Duodenal mucosa (tissue), 2 donors: ENCODE data around the gene CENPB.

Source experiments
- H3K27ac ChIP-seq: one replicate; pipeline ENCODE4 v1.7.0; 2013; ENCODE audit warnings: low read depth, low read length
- H3K27me3 ChIP-seq, 2 donors: one replicate each; pipeline ENCODE4 v1.7.0; 2013; ENCODE audit warnings: low read length in 2 of 2, control low read depth in 1 of 2; ENCODE audit not compliant: insufficient read depth in 2 of 2, control insufficient read depth in 1 of 2
- H3K36me3 ChIP-seq, 2 donors: one replicate each; pipeline ENCODE4 v1.7.0; 2013; ENCODE audit warnings: low read length in 2 of 2, control low read depth in 1 of 2; ENCODE audit not compliant: insufficient read depth in 2 of 2, control insufficient read depth in 1 of 2
- H3K4me1 ChIP-seq, 2 donors: one replicate each; pipeline ENCODE4 v1.7.0; 2013; ENCODE audit warnings: low read length in 2 of 2, control low read depth in 1 of 2; ENCODE audit not compliant: insufficient read depth in 2 of 2, control insufficient read depth in 1 of 2
- H3K4me3 ChIP-seq, 2 donors: one replicate each; pipeline ENCODE4 v1.7.0; 2013; ENCODE audit warnings: low read length in 2 of 2, low read depth in 1 of 2
- H3K9ac ChIP-seq, 2 donors: one replicate each; pipeline ENCODE4 v1.7.0; 2013; ENCODE audit warnings: low read length in 2 of 2, low read depth in 1 of 2
- H3K9me3 ChIP-seq, 2 donors: one replicate each; pipeline ENCODE4 v1.7.0; 2013; ENCODE audit warnings: low read length in 2 of 2, control low read depth in 1 of 2; ENCODE audit not compliant: control insufficient read depth in 1 of 2

CENPB gene

DNA sequence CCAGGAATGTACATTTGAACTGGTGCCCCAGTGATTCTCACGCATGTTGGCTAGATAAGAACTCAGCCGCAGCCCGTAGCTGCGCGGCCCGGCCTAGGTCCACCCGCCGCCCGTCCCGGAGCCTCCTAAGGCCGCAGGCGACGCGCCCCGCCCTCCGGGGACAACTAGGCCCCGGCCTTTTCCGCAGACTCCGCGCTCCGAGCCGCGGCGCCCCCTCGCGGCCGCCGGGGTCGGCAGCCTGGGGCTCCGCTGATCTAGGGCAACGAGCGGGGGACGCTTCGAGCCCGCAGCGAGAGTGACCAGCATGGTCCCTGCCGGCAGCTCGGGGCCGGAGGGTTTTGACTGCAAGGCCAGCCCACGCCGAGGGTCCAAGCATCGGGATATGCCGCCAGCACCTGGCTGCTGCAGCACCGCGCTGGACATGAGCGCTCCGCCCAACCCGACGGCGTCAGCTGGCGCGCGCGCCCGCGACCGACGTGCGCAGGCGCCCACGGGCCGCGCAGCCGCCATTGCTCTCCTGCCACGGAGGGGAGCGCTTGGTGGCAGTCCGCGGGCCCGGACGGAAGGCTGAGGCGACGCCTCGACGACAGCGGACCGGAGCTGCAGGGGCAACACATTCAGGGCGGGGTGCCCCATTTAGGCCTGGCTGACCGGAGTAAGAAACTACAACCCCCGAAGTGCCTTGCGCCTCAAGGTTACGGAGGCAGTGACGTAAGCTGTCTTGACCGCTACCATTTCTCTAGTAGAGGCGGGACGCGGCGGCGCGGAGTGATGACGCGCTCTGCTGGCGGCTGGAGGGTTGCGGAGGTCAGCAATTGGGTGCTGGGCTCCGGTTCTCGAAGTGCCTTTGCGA, 33.7 kb upstream of the CENPB start, which contains the start of gene AP5S1:
TSS of gene AP5S1 (plus strand) at position 500 of the 853 bp plus-strand sequence. CDS start 1,571 bp downstream, outside the sequence.
- peaks cover 27 to 31% of the 10 kb centered on the region in 2 donors for H3K4me1 ChIP-seq
- no peaks in the 10 kb centered on the region for H3K9me3 ChIP-seq
- peak within 1 kb of the TSS; percentile 100 for H3K27ac ChIP-seq
- H3K36me3 ChIP-seq, result peaks cover 20 to 29% of the 10 kb centered on the region in 2 donors
- peak within 1 kb of the TSS; percentile 89 to 90 for H3K4me3 ChIP-seq
- peak within 1 kb of the TSS; percentile 86 to 91 for H3K9ac ChIP-seq
- H3K27me3 ChIP-seq, result no peaks in the 10 kb centered on the region

- no peaks in the 10 kb centered on the region for H3K27me3 ChIP-seq
- peaks cover 17 to 23% of the 10 kb centered on the region in 2 donors for H3K36me3 ChIP-seq
- peaks cover 27 to 31% of the 10 kb centered on the region in 2 donors for H3K4me1 ChIP-seq
- H3K4me3 ChIP-seq, result peak overlapping the region; percentile 89 to 90
- H3K9me3 ChIP-seq, result no peaks in the 10 kb centered on the region
- H3K27ac ChIP-seq, result peak overlapping the region; percentile 100
- H3K9ac ChIP-seq, result peak overlapping the region; percentile 86 to 91
Observed at GRCh38 chr20:3819411-3820047, 33.0 kb upstream of the CENPB start.

- Histone ChIP-seq H3K4me3 (no peak overlapping the region), H3K4me1 (peaks cover 34 to 36% of the 10 kb centered on the region in 2 donors), H3K36me3 (peaks cover 11 to 12% of the 10 kb centered on the region in 2 donors), H3K27ac (peak overlapping the region; percentile 34), H3K27me3 (no peaks in the 10 kb centered on the region), H3K9ac (peak overlapping the region; percentile 4 to 49), H3K9me3 (no peaks in the 10 kb centered on the region)
Observed at GRCh38 chr20:3818155-3819151, 31.9 kb upstream of the CENPB start.

- H3K4me3 ChIP-seq, result no peak overlapping the region
- H3K4me1 ChIP-seq, result peaks cover 47 to 49% of the 10 kb centered on the region in 2 donors
- no peak overlapping the region for H3K27ac ChIP-seq
- H3K36me3 ChIP-seq, result no peaks in the 10 kb centered on the region
- H3K9ac ChIP-seq, result no peak overlapping the region
- H3K9me3 ChIP-seq, result no peaks in the 10 kb centered on the region
- H3K27me3 ChIP-seq, result no peaks in the 10 kb centered on the region
Observed at GRCh38 chr20:3815703-3816315, 29.3 kb upstream of the CENPB start.

GRCh38 chr20:3814928-3815495, 28.5 kb upstream of the CENPB start:
- Histone ChIP-seq H3K9ac (no peak overlapping the region), H3K4me3 (no peak overlapping the region), H3K27me3 (no peaks in the 10 kb centered on the region), H3K27ac (no peak overlapping the region), H3K36me3 (no peaks in the 10 kb centered on the region), H3K9me3 (no peaks in the 10 kb centered on the region), H3K4me1 (peaks cover 52 to 54% of the 10 kb centered on the region in 2 donors)

GRCh38 chr20:3813848-3814581, 27.5 kb upstream of the CENPB start:
- H3K27me3 ChIP-seq, result no peaks in the 10 kb centered on the region
- H3K9me3 ChIP-seq, result no peaks in the 10 kb centered on the region
- H3K36me3 ChIP-seq, result no peaks in the 10 kb centered on the region
- no peak overlapping the region for H3K27ac ChIP-seq
- H3K9ac ChIP-seq, result no peak overlapping the region
- H3K4me3 ChIP-seq, result no peak overlapping the region
- H3K4me1 ChIP-seq, result peaks cover 44 to 45% of the 10 kb centered on the region in 2 donors

GRCh38 chr20:3812975-3813847, 26.7 kb upstream of the CENPB start:
- H3K9ac ChIP-seq, result no peak overlapping the region
- H3K4me1 ChIP-seq, result peaks cover 40 to 43% of the 10 kb centered on the region in 2 donors
- no peak overlapping the region for H3K27ac ChIP-seq
- no peak overlapping the region for H3K4me3 ChIP-seq
- H3K36me3 ChIP-seq, result no peaks in the 10 kb centered on the region
- H3K9me3 ChIP-seq, result no peaks in the 10 kb centered on the region
- H3K27me3 ChIP-seq, result no peaks in the 10 kb centered on the region

DNA sequence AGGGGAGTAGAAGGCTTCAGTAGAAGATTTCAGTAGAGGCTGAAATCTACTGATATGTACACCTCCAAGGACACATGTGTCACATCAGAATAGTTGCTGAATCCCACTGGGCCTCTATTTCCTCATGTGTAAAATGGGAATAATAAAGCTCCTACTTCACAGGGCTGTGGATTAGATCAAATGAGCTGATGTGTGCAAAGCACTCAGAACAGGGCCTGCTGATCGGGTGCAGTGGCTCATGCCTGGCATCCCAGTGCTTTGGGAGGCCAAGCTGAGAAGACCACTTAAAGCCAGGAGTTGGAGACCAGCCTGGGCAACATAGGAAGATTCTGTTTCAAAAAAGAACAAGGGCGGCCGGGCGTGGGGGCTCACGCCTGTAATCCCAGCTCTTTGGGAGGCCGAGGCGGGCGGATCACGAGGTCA, 25.7 kb upstream of the CENPB start:
- peaks cover 46 to 49% of the 10 kb centered on the region in 2 donors for H3K4me1 ChIP-seq
- H3K4me3 ChIP-seq, result peak overlapping the region in 1 of 2 donors; percentile 63
- peak overlapping the region; percentile 50 to 54 for H3K9ac ChIP-seq

More for the DNA sequence above, 25.7 kb upstream of the CENPB start:
- Histone ChIP-seq H3K36me3 (no peaks in the 10 kb centered on the region), H3K27ac (peak overlapping the region; percentile 74), H3K9me3 (no peaks in the 10 kb centered on the region), H3K27me3 (no peaks in the 10 kb centered on the region)
